Activated T-cell treated with anti-CD3 and anti-CD28 coated beads, Interleukin-2, amount 50 U/mL, for 72 hours (primary cell): ENCODE data around the gene EEF1A2. TPM values are rescaled to one million over a fixed set of nuclear protein-coding genes. Genes with fewer than 3 reads are reported as not detected.

Source experiments
- ATAC-seq, 2 donors: fragments of 150-1000 bp; cut with Tn5 transposase; replicated peaks in 1 of 2; 2 replicates each; pipeline ENCODE4 v1.10.0; 2021; ENCODE audit warnings: moderate library complexity in 2 of 2, mild to moderate bottlenecking in 1 of 2
- DNase-seq, 2 donors: peaks; one replicate each; pipeline ENCODE4 v3.0.0; 2021 to 2022; ENCODE audit warnings: mixed read lengths in 1 of 2
- H3K27ac Mint-ChIP-seq: one replicate; pipeline ENCODE4 v1.8.0; 2022; ENCODE audit warnings: mild to moderate bottlenecking, moderate library complexity, mixed read lengths
- H3K27me3 Mint-ChIP-seq: one replicate; pipeline ENCODE4 v1.8.0; 2022; ENCODE audit warnings: low read depth, mixed read lengths
- H3K36me3 Mint-ChIP-seq, 2 donors: one replicate each; pipeline ENCODE4 v1.8.0; 2022; ENCODE audit warnings: mixed read lengths in 2 of 2, mild to moderate bottlenecking in 1 of 2; ENCODE audit not compliant: insufficient read depth in 2 of 2
- H3K4me1 Mint-ChIP-seq: one replicate; pipeline ENCODE4 v1.8.0; 2022; ENCODE audit warnings: low read depth, mixed read lengths
- H3K4me3 Mint-ChIP-seq, 2 donors: one replicate each; pipeline ENCODE4 v1.8.0; 2022; ENCODE audit warnings: mild to moderate bottlenecking in 2 of 2, mixed read lengths in 2 of 2, moderate library complexity in 2 of 2
- H3K9me3 Mint-ChIP-seq, 2 donors: one replicate each; pipeline ENCODE4 v1.8.0; 2022; ENCODE audit warnings: mixed read lengths in 2 of 2
- total RNA-seq, 2 donors: library from RNA; stranded (reverse); gene quantifications; one replicate each; pipeline ENCODE4 v1.2.3, GENCODE V29; 2022

Gene EEF1A2
- total RNA-seq, 2 donors from 2014 or later, result 0.94 to 8.3 TPM

DNA sequence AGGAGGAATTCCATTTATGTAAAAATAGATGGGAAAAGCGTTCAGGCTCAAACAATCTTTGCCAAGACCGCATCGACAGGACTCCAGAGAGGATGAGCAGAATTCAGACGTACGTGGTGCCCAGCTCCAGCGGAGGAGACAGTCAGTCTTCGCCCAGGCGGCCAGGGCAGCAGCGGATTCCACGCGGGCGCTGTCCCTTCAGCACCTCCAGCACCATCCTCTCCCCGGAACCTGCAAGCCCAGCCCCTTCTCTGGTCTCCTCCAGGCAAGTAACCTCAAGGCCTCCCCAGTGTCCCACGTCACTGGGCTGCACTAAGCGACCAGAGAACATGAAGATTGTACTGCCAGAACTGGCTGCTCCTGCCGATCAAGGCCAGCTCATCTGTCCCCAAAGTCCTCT is 23.7 kb downstream of the EEF1A2 start:
- Mint-ChIP-seq H3K4me3 (no peak overlapping the region), H3K9me3 (no peaks in the 10 kb centered on the region), H3K4me1 (peaks cover 10% of the 10 kb centered on the region), H3K27ac (no peak overlapping the region), H3K36me3 (no peaks in the 10 kb centered on the region), H3K27me3 (peaks cover 49% of the 10 kb centered on the region)
- DNase-seq (no peak), ATAC-seq (no peak)

DNA sequence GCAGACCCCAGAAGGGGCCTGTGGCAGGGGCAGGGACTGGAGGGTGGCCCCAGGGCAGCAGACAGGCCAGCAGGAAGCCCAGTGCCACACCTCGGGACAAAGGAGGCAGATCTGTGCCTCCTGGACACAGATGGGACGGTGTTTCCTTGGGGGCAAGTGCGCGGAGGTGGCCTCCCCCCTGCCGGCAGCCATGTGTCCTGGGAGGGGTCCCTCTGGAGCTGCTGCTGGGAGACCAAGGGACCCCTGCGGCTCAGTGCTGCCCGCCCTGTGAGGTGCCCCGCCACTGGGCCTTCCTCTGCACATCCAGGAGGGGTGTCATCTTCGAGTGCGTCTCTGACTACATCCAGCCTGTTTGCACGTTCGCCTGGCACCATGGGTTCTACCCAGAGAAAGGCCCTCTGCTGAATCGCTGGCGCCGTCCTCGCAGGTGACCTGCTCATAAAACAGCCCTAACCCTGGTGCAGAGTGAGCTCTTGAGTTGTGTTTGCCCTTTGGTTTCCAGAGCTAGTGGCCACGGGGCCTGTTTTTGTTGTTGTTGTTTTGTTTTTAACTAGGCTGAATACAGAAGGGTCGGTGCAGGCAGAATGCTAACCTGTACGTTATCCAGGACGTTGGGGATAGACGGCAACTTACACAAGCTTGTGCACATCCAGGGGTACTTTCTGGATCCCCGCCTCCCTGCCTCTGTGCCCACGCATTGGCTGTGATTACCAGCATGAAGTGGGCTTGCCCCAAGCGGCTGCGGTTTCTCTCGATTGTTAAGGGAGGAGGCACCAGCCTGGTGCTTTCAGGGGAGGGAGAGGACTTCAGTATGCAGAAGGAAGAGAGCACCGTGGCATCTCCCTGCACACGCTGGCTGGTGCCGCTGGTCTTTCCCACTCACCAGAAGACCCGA is 25.1 kb downstream of the EEF1A2 start:
- peaks cover 10% of the 10 kb centered on the region for H3K4me1 Mint-ChIP-seq
- no peak overlapping the region for H3K27ac Mint-ChIP-seq
- H3K36me3 Mint-ChIP-seq, result no peaks in the 10 kb centered on the region
- DNase-seq, result no peak
- no peaks in the 10 kb centered on the region for H3K9me3 Mint-ChIP-seq
- H3K4me3 Mint-ChIP-seq, result peak overlapping the region in 1 of 2 donors; percentile 29
- ATAC-seq, result peak in 1 of 2 donors; percentile 22
- H3K27me3 Mint-ChIP-seq, result peaks cover 52% of the 10 kb centered on the region

DNA sequence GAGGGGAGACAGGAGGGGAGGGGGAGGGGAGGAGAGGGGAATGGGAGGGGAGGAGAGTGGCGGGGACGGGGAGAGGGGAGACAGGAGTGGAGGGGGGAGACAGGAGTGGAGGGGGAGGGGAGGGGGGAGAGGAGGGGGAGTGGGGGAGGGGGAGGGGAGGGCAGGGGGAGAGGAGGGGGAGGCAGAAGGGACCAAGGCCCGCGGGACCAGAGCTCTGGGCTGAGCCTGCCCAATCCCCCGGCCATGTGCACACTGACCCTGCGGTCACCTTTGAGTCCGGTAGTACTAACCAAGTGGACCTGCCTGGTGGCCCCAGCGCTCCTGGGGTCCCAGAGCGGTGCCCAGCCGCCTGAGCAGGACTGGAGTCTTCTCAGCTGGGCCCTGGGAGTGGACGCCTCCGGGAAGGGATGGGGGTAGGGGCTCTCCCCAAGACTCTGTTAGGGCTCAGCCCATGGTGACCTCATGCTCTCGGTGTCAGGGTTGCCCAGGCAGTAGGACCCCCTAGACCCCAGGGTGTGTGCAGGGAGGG is 26.0 kb downstream of the EEF1A2 start:
- no peaks in the 10 kb centered on the region for H3K9me3 Mint-ChIP-seq
- H3K27ac Mint-ChIP-seq, result no peak overlapping the region
- peak overlapping the region in 1 of 2 donors; percentile 18 for H3K4me3 Mint-ChIP-seq
- ATAC-seq, result no peak
- no peak for DNase-seq
- H3K4me1 Mint-ChIP-seq, result peaks cover 10% of the 10 kb centered on the region
- no peaks in the 10 kb centered on the region for H3K36me3 Mint-ChIP-seq
- H3K27me3 Mint-ChIP-seq, result peaks cover 45% of the 10 kb centered on the region

DNA sequence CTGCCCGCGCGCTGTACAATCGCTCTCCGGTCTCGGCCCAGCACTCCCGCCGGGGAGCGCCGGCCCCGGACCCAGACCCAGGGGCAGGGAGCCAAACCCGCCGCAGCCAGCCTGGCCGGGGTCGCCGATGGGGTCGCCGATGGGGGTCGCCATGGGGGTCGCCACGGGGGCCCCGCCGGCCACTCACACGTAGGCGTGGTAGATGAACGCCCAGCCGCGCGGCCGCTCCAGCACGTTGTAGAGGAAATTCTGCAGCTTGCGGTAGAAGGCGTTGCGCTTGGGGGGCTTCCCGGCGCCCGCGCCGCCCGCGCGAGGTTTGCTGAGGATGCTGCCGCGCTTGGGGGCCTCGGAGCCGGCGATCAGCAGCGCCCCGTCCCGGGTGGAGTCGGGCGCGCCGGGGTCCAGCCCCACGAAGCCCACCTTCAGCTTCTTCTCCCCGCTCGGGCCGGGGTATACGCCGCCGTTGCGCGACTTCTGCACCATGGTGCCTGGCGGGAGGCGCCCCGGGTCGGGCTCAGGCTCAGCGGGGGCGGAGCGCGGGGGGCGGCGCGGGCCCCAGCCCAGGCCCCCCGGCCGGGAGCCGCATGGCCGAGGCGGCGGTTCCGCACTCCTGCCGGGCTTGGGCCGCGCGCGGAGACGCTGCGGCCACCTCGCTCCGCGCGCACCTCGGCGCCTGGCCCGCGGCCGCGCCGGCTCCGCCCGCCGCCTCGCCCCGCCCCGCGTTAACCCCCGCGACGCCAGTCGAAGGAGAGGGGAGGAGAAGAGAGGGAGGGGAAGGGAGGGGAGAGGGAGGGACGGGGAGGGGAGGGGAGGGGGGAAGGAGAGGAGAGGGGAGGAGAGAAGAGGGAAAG is 26.7 kb downstream of the EEF1A2 start, which contains the start of gene KCNQ2:
Gene KCNQ2 (minus strand): TSS at position 675 of the 851 bp plus-strand sequence. CDS start 192 bp downstream, at position 483.
- Mint-ChIP-seq H3K36me3 (no peaks in the 10 kb centered on the region), H3K4me1 (peaks cover 10% of the 10 kb centered on the region), H3K27me3 (peaks cover 41% of the 10 kb centered on the region), H3K4me3 (peak within 1 kb of the TSS; percentile 27 to 40), H3K9me3 (no peaks in the 10 kb centered on the region), H3K27ac (no peak within 1 kb of the TSS)
- DNase-seq, result no peak
- peak in 1 of 2 donors; percentile 15 for ATAC-seq

DNA sequence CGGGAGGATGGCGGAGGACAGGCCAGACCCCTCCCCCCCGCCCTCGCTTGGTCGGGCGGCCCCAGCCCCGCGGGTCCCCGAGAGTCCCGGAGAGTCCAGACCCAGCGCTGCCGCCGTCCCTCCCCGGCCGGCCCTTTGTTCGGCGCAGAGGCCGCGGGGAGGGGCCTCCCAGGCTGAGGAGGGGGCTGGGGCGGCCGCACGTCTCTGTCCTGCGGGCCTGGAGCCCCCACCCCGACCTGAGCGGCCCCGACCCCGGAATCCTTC is 27.2 kb downstream of the EEF1A2 start:
- Mint-ChIP-seq H3K27ac (no peak overlapping the region), H3K27me3 (peaks cover 35% of the 10 kb centered on the region), H3K4me3 (no peak overlapping the region), H3K9me3 (no peaks in the 10 kb centered on the region), H3K36me3 (no peaks in the 10 kb centered on the region), H3K4me1 (peaks cover 10% of the 10 kb centered on the region)
- DNase-seq (no peak), ATAC-seq (no peak)

DNA sequence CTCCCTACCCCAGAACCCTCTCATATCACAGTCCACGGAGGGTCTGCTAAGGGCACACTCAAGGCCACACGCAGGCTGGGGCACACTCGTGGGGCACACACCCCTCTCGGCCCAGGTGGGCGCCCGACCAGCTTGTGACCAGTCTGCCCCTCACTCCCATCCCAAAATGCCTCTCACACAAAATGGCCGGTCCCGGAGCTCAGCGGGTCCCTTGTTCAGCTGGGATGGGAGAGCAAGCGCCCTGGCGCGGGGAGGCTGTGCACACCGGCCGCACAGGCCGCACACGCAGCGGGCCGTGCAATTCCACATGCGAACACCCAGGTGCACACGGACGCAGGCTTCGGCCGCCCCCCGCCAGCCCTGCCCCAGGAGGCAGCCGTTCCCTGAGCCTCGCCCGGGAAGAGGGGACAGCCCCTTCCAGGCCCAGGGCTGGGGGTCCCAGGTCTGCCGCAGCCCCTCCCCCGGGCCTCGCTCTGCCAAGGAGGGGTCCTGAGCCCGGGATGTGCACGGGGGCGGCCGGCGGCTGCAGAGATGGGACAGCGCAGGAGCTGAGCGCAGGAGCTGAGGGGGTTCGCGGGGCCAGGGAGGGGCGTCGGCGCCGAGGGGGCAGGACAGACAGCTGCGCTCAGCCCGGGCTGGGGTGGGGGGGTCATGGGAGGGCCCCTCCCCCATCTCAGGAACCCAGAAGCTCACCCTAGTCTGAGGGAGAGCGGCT is 27.7 kb downstream of the EEF1A2 start:
- peaks cover 10% of the 10 kb centered on the region for H3K4me1 Mint-ChIP-seq
- peaks cover 31% of the 10 kb centered on the region for H3K27me3 Mint-ChIP-seq
- no peaks in the 10 kb centered on the region for H3K9me3 Mint-ChIP-seq
- DNase-seq, result no peak
- no peak overlapping the region for H3K27ac Mint-ChIP-seq
- no peaks in the 10 kb centered on the region for H3K36me3 Mint-ChIP-seq
- H3K4me3 Mint-ChIP-seq, result no peak overlapping the region
- ATAC-seq, result no peak

DNA sequence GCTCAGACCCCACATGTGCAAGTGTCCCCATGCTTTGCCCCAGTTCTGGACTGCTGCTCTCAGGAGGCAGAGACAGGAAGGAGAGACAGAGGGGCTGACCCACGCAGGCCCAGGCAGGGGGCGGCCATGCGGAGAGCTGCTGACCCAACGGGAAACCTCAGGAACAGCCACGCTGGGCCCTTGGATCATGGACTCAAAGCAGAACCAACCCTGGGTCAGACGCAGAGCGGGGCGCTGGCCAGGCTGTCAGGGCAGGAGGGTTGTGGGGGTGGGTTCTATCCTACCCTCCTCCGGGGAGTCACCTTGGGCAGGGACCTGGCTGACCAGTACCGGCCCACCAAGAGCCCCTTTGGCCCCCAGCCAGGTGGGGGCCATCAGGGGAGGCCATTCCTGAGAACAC is 28.5 kb downstream of the EEF1A2 start:
- Mint-ChIP-seq H3K36me3 (no peaks in the 10 kb centered on the region), H3K9me3 (no peaks in the 10 kb centered on the region), H3K27ac (no peak overlapping the region), H3K4me3 (no peak overlapping the region), H3K27me3 (peaks cover 25% of the 10 kb centered on the region), H3K4me1 (peaks cover 10% of the 10 kb centered on the region)
- DNase-seq, result no peak
- ATAC-seq, result no peak

DNA sequence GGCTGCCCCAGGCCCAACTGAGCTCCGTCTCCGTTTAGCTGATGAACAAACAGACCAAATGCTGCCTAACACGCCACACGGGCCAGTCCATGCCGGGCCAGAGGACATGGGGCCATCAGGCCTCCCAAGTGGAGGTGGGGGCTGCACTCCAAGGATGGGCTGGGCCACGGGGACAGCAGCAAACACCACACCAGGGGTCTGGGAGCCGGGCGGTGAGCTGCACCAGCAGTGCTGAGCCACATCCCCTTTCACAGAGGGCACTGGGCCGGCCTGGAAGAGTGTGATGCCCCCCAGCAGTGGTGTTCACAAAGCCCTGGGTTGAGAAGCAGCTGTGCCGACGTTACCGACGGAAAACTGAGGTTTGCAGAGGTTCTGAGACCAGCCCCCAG is 29.2 kb downstream of the EEF1A2 start:
- Mint-ChIP-seq H3K9me3 (no peaks in the 10 kb centered on the region), H3K4me1 (peaks cover 10% of the 10 kb centered on the region), H3K4me3 (no peak overlapping the region), H3K27me3 (peaks cover 18% of the 10 kb centered on the region), H3K27ac (no peak overlapping the region), H3K36me3 (no peaks in the 10 kb centered on the region)
- no peak for ATAC-seq
- DNase-seq, result no peak

DNA sequence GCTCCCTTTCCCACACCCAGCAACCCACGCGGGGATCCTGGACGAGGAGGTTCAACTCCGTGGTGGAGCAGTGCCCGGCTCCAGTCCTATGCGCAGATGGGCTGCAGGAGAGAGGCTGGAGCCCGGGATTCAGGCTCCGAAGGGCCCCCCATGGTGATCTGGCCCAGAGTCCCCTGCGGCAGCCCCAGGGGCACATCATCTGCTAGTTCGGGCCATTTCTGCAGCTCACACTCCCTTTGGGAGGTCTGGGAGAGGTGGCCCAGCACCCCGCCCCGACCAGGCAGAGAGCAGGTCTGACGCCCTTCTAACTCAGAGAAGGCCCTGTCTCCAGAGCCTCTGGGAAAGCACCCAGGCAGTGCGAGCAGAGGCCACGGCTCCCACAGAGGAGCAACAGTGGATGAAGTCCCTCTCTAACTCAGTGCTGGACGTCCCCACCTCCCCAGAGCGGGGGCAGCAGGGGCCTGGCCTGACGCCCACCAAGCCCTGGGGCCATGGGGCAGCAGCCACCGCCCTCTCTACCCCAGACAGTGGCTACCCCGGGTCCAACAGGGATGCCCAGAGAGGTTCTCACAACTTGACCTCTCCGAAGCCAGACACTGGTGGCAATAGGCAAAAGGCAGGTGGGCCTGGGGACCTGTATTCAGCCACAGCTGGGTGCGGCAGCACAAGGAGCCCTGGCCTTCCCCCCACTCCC is 29.7 kb downstream of the EEF1A2 start:
- ATAC-seq (no peak), DNase-seq (no peak)
- H3K4me3 Mint-ChIP-seq, result no peak overlapping the region
- H3K36me3 Mint-ChIP-seq, result no peaks in the 10 kb centered on the region
- H3K27ac Mint-ChIP-seq, result no peak overlapping the region
- H3K4me1 Mint-ChIP-seq, result peaks cover 5% of the 10 kb centered on the region
- H3K9me3 Mint-ChIP-seq, result no peaks in the 10 kb centered on the region
- H3K27me3 Mint-ChIP-seq, result peaks cover 12% of the 10 kb centered on the region

DNA sequence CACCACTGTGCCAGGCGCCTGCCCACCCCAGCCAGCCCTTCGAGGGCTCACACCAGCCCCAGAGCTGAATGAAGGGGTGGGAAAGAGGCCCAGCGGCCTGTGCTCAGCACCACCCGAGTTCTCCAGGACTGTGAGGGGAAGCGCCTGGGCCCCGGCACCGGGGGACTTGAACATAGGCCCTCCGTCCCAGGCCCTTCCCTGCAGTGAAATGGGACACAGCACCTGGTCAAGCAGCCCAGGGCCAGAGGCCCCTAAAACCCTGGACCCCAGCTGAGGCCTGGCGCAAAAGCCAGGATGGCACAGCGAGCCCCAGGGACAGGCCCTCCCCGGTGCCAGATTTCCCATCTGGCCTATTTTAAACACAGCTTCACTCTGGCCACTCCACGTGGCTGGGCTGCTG is 30.5 kb downstream of the EEF1A2 start:
- DNase-seq (no peak), ATAC-seq (no peak)
- Mint-ChIP-seq H3K4me1 (no peaks in the 10 kb centered on the region), H3K27me3 (peaks cover 9% of the 10 kb centered on the region), H3K9me3 (no peaks in the 10 kb centered on the region), H3K27ac (no peak overlapping the region), H3K36me3 (no peaks in the 10 kb centered on the region), H3K4me3 (no peak overlapping the region)

DNA sequence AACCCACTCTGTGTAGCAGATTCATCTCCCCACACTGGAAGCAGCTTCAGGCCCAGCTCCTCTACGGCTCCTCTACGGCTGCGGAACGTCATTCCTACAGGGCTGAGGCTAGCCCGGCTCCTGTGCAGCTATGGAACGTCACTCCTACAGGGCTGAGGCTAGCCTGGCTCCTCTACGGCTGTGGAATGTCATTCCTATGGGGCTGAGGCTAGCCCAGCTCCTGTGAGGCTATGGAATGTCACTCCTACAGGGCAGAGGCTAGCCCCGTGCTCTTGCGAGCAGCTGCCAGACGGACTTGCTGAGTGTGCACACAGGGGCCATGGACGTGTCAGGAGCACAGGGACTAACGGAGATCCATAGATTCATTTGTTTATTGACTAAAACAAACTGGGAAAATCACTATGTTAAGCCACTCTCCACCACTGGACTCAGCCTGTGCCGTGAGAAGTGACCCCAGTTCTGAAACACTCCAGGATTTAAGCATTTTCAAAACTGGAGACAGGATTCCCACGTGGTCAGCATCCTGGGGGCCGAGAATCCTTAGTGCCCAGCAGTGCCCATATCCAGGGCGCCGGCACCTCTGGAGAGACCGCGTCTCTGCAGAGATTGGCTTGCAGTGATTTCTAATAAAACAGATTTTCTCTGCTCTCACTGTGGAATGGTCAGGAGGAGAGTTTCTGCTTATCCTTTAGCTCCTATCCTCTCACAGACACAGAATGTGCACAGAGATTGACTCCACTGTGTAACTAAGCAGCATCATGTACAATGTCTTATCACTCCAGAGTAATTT is 31.4 kb downstream of the EEF1A2 start:
- H3K4me1 Mint-ChIP-seq, result no peaks in the 10 kb centered on the region

DNA sequence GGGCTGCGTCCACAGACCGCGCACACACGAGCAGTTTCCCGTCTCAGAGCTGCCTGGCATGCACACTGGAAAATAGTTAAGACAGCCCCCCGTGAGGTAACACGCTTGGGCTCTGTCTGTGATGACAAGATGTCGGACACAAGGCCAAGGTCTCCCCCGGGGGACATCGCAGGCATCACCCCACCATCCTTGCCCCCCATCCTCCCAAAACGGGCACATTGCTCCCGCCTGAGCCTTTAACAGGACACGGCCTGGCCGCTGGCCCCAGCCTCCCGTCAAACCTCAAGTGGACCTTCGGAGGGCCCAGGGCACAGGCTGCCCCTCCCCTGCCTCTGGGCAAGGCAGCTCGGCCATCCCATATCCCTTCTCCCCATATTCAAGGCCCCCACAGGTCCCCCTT is 32.0 kb downstream of the EEF1A2 start:
- H3K9me3 Mint-ChIP-seq, result no peaks in the 10 kb centered on the region
- H3K36me3 Mint-ChIP-seq, result no peaks in the 10 kb centered on the region
- H3K4me1 Mint-ChIP-seq, result no peaks in the 10 kb centered on the region
- H3K27me3 Mint-ChIP-seq, result peaks cover 18% of the 10 kb centered on the region
- ATAC-seq, result no peak
- DNase-seq, result no peak
- no peak overlapping the region for H3K4me3 Mint-ChIP-seq
- no peak overlapping the region for H3K27ac Mint-ChIP-seq

More for the DNA sequence above, 31.4 kb downstream of the EEF1A2 start:
- DNase-seq, result no peak
- Mint-ChIP-seq H3K27me3 (peaks cover 16% of the 10 kb centered on the region), H3K27ac (no peak overlapping the region), H3K9me3 (no peaks in the 10 kb centered on the region), H3K4me3 (no peak overlapping the region), H3K36me3 (no peaks in the 10 kb centered on the region)
- no peak for ATAC-seq
